Left ventricle myocardium inferior (tissue), 1 donor: Measurements from ENCODE around the gene USH2A. TPM values are rescaled to one million over a fixed set of nuclear protein-coding genes. Genes with fewer than 3 reads are reported as not detected.

ENCODE experiments used
- DNase-seq: peaks from one replicate; pipeline ENCODE4 v3.0.0-alpha.2; 2020
- H3K27ac ChIP-seq: fragments of 200-600 bp; replicated peaks from 2 replicates; pipeline ENCODE4 v1.8.0; 2021
- H3K27me3 ChIP-seq: fragments of 200-600 bp; 2 replicates; pipeline ENCODE4 v1.8.0; 2021; ENCODE audit warnings: low read depth
- H3K36me3 ChIP-seq: fragments of 200-600 bp; 2 replicates; pipeline ENCODE4 v1.8.0; 2021
- H3K4me1 ChIP-seq: fragments of 200-600 bp; 2 replicates; pipeline ENCODE4 v1.8.0; 2021
- H3K4me3 ChIP-seq: fragments of 200-600 bp; 2 replicates; pipeline ENCODE4 v1.8.0; 2021; ENCODE audit warnings: mild to moderate bottlenecking, moderate library complexity
- H3K9me3 ChIP-seq: fragments of 200-600 bp; replicated peaks from 2 replicates; pipeline ENCODE4 v1.8.0; 2021
- CTCF ChIP-seq: fragments of 200-600 bp; IDR thresholded peaks from 2 replicates; pipeline ENCODE4 v1.8.0; 2021; ENCODE audit warnings: antibody characterized with exemption, mild to moderate bottlenecking, borderline replicate concordance
- intact Hi-C: fragments of 100-400 bp; cut with micrococcal nuclease; formaldehyde crosslinking; loops from one replicate; pipeline ENCODE4 v1.11.0; 2022
- total RNA-seq: library from RNA; stranded (reverse); fragmentation: NEBNext Ultra II Directional; extraction: Animal tissue kit (Norgen Biotek cat#: 25700); gene quantifications from one replicate; pipeline ENCODE4 v1.2.1, GENCODE V29; 2021
- donor health status: DM: no; HTN: yes; CAD: no; lungs with severe emphysema.

USH2A gene
- total RNA-seq, 1 donor from 2014 or later = 3.6 TPM

GRCh38 chr1:216222288-216222687 is 201.0 kb downstream of the USH2A start:
- Histone ChIP-seq H3K27me3 (no peaks in the 10 kb centered on the region), H3K36me3 (no peaks in the 10 kb centered on the region), H3K27ac (no peak overlapping the region), H3K4me3 (no peak overlapping the region), H3K9me3 (peaks cover 4% of the 10 kb centered on the region), H3K4me1 (peaks cover 14% of the 10 kb centered on the region)
- no peak for DNase-seq
- intact Hi-C loops = no loop called here
- no peak for TF ChIP-seq CTCF

GRCh38 chr1:216221260-216221700 is 202.0 kb downstream of the USH2A start:
- peak; percentile 68 for TF ChIP-seq CTCF
- Histone ChIP-seq H3K27me3 (no peaks in the 10 kb centered on the region), H3K36me3 (no peaks in the 10 kb centered on the region), H3K9me3 (no peaks in the 10 kb centered on the region), H3K4me3 (peak overlapping the region; percentile 61), H3K4me1 (peaks cover 14% of the 10 kb centered on the region), H3K27ac (no peak overlapping the region)
- no peak for DNase-seq
- intact Hi-C loops = no loop called here

GRCh38 chr1:216216305-216216704 is 206.9 kb downstream of the USH2A start:
- no peak overlapping the region for H3K4me3 ChIP-seq

GRCh38 chr1:216215169-216215568 is 208.1 kb downstream of the USH2A start:
- Histone ChIP-seq H3K27me3 (no peaks in the 10 kb centered on the region), H3K4me3 (no peak overlapping the region), H3K36me3 (no peaks in the 10 kb centered on the region), H3K27ac (no peak overlapping the region), H3K4me1 (no peaks in the 10 kb centered on the region), H3K9me3 (no peaks in the 10 kb centered on the region)
- no peak for DNase-seq
- no peak for TF ChIP-seq CTCF
- intact Hi-C loops = no loop called here

More at GRCh38 chr1:216216305-216216704, 206.9 kb downstream of the USH2A start:
- Histone ChIP-seq H3K27me3 (no peaks in the 10 kb centered on the region), H3K27ac (no peak overlapping the region), H3K36me3 (no peaks in the 10 kb centered on the region), H3K9me3 (no peaks in the 10 kb centered on the region), H3K4me1 (peaks cover 1% of the 10 kb centered on the region)
- no peak for TF ChIP-seq CTCF
- DNase-seq = no peak
- intact Hi-C loops = no loop called here

- no peaks in the 10 kb centered on the region for H3K27me3 ChIP-seq
- no peak for TF ChIP-seq CTCF
- no peak overlapping the region for H3K27ac ChIP-seq
- peaks cover 6% of the 10 kb centered on the region for H3K4me1 ChIP-seq
- H3K9me3 ChIP-seq = no peaks in the 10 kb centered on the region
- intact Hi-C loops = no loop called here
- DNase-seq = no peak
- H3K36me3 ChIP-seq = no peaks in the 10 kb centered on the region
- H3K4me3 ChIP-seq = no peak overlapping the region
Measured at GRCh38 chr1:216212826-216213225, 210.4 kb downstream of the USH2A start.

GRCh38 chr1:216210081-216210480 is 213.2 kb downstream of the USH2A start:
- H3K36me3 ChIP-seq = no peaks in the 10 kb centered on the region
- intact Hi-C loops = no loop called here
- no peak for DNase-seq
- no peaks in the 10 kb centered on the region for H3K27me3 ChIP-seq
- H3K27ac ChIP-seq = no peak overlapping the region
- H3K4me1 ChIP-seq = peaks cover 6% of the 10 kb centered on the region
- no peak overlapping the region for H3K4me3 ChIP-seq
- no peak for TF ChIP-seq CTCF
- no peaks in the 10 kb centered on the region for H3K9me3 ChIP-seq
